NCI-H510A (cell line): ENCODE results near the gene HIVEP1.

Experiments used
- DNase-seq: peaks from one replicate; lab custom pipeline; 2025; lab: John Stamatoyannopoulos, UW

The HIVEP1 gene

GRCh38 chr6:12012038-12012557, at the start of gene HIVEP1:
Gene HIVEP1 (plus strand): TSS chr6:12012312. CDS start chr6:12015629, 3,317 bp downstream.
- no peak for DNase-seq

DNA sequence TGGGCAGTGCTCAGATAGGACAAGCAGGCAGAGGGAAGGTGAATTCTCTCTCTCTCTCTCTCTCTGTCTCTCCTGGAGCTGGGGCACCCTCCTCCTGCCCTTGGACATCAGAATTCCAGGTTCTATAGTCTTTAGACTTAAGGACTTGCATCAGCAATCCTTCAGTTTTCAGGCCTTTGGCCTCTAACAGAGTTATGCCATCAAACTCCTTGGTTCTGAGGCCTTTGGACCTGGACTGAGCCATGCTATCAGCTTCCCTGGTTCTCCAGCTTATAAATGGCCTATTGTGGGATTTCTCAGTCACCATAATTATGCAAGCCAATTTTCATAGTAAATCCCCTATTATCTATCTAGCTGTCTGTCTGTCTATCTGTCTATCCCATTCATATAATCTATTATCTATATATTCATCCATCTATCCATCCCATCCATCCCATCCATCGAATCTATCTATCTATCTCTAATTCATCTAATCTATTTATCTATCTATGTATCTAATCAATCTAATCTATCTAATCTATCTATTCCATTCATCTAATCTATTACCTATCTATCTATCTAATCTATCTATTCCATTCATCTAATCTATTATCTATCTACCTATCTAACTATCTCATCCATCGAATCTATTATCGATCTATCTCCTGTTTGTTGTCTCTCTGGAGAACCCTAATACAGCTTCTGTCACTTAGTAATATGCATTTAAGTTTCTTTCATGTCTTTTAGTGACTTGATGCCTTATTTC, 48.2 kb upstream of the HIVEP1 start:
- no peak for DNase-seq

DNA sequence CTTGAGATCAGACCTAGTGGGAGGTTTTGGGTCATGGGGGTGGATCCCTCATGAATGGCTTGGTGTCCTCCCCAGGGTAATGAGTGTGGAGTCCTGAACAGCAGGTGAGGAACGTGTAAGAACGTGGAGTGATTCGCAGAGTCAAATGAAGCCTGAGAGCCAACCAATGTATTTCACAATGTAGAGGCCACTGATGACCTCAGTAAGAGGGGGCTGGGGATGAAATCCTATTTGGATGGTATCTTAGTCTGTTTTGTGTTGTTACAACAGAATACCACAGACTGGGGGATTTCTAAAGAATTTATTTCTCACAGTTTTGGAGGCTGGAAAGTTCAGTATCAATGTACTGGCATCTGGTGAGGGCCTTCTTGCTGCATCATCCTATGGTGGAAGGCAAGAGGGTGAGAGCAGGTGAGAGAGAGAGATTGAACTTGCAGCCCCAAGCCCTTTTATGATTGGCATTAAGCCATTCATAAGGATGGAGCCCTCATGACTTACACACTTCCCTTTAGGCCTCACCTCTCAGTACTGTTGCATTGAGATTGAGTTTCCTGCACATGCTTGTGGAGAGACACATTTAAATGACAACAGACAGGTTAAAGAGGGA, 47.3 kb upstream of the HIVEP1 start:
- no peak for DNase-seq

- DNase-seq: no peak
Observed at GRCh38 chr6:11965499-11965898, 46.6 kb upstream of the HIVEP1 start.

- DNase-seq: no peak
Observed at GRCh38 chr6:11968241-11968806, 43.8 kb upstream of the HIVEP1 start.

- no peak for DNase-seq
Observed at GRCh38 chr6:11969092-11969491, 43.0 kb upstream of the HIVEP1 start.

- DNase-seq: no peak
Observed at GRCh38 chr6:11970114-11970513, 42.0 kb upstream of the HIVEP1 start.

GRCh38 chr6:11971154-11971553, 41.0 kb upstream of the HIVEP1 start:
- DNase-seq: no peak

DNA sequence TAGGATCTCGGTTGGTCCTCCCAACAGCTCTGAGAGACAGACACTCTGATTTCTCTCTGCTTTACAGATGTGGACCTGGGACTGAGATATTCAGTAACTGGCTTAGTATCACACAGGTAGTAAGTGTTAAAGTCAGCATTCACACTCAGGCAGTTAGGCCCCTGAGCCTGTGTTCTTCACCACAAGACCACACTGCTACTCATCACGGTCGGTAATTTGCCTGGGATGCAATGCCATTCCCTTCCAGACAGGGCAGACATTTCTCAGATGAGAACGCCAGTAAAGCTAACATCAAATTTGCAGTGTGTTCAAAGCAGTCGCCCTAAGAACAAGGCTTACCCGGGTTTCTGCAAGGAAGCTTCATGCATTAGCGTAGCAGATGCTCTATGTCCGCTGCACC, 39.8 kb upstream of the HIVEP1 start:
- DNase-seq: no peak

- no peak for DNase-seq
Observed at GRCh38 chr6:11972806-11973205, 39.3 kb upstream of the HIVEP1 start.

DNA sequence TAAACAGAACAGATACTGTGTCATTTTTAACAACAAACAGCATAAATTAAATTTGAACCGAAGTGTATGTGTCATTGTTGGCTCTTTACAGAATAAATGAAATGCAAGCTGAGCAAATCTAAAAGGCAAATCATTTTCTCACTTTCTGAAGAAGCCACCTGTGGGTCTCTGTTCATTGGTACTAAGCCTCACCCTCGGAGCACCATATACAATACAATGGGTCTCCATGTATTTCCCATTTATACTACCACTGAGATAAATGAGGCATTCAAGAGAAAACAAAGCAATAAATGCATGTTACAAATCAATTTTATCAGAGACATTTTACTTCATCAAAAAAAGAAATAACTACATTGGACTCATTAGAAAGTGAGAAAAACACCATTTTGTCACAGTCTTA, 38.9 kb upstream of the HIVEP1 start:
- DNase-seq: no peak

DNA sequence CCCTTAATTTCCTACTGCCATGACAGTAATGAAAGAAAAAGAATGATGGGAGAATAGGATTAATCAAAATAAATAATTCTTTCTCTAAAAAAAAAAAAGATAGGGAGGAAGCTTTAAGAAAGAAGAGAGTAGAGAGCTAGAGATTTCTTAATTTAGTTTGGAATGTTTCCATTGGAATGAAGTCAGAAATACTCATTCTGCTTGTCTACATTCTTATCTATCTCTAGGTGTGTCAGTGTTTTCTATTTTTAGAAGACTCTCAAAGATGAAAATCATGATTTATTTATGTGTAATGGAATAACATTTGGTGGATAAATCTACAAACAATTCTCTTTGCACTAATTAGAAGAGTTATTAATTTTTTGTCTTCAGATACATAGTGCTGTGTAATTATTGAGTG, 38.0 kb upstream of the HIVEP1 start:
- DNase-seq: no peak

DNA sequence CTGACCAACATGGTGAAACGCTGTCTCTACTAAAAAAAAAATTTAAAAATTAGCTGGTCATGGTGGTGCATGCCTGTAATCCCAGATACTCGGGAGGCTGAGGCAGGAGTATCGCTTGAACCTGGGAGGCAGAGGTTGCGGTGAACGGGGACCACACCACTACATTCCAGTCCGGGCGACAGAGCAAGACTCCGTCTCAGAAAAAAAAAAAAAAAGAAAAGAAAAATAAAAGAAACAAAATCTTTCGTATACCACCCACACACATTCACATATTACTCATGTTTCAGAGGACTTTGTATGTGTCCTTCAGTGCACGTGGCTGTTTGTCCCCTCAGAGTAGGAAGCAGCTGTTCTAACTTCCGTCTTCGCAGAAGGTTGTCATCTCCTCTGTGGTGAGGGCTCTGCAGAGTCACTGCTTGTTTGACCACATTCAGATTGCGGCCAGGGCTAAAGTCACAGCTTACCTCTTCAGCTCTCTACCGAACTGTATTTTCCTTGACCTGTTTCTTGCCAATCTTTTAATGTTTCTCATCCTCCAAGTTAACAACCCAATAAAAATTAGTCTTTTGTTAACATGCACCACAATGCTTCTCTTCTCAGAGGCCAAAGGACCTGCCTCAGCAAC, 36.6 kb upstream of the HIVEP1 start:
- no peak for DNase-seq

- DNase-seq: no peak
Observed at GRCh38 chr6:11976489-11976888, 35.6 kb upstream of the HIVEP1 start.

GRCh38 chr6:11977193-11977592, 34.9 kb upstream of the HIVEP1 start:
- DNase-seq: no peak

DNA sequence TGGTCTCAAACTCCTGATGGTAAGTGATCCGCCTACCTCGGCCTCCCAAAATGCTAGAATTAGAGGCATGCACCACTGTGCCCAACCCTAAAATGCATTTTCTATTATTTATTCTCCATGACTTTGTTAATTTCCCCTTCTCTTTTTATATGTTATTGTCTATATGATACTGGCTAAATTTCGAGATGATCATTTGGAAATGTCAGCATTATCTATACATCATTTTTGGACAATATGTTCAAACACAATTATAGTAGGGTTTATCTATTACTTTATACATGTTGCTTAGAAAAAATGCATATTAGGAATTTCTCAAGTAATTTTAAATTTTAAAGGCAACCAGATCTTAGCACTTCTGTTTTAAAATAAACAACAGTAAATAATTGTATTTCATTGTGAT, 34.4 kb upstream of the HIVEP1 start:
- DNase-seq: no peak

GRCh38 chr6:11978169-11978987, 33.7 kb upstream of the HIVEP1 start:
- no peak for DNase-seq

- DNase-seq: no peak
Observed at GRCh38 chr6:11979866-11980265, 32.2 kb upstream of the HIVEP1 start.

DNA sequence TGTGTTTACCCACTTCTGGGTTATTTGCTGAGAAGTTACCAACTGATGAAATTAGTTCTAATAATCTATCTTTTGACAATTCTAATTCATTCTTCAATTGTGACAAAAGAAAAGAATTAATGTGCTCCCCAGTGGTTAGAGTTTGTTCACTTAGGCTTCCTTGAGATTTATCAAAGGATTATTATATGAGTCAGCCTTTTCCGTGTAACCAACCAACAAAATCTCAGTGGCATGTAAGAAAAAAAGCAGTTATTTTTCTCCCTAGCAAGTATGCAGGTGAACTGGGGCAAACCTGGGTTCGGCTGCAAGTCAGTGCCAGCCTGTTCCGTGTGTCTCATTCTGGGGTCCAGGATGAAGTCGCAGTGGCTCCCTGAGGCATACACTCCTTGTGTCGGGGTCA, 28.8 kb upstream of the HIVEP1 start:
- DNase-seq: no peak

GRCh38 chr6:11987386-11987785, 24.7 kb upstream of the HIVEP1 start:
- no peak for DNase-seq

- DNase-seq: no peak
Observed at GRCh38 chr6:11989386-11989785, 22.7 kb upstream of the HIVEP1 start.

- DNase-seq: no peak
Observed at GRCh38 chr6:11992086-11992485, 20.0 kb upstream of the HIVEP1 start.
